HepG2 (cell line): ENCODE results near the gene TBCCD1. TPM values are rescaled to one million over a fixed set of nuclear protein-coding genes. Genes with fewer than 3 reads are reported as not detected.

Experiments used
- DBP ChIP-seq: sonication (generic); formaldehyde crosslinking; IDR thresholded peaks from 2 replicates; pipeline ENCODE4 v1.4.0; 2020; ENCODE audit warnings: missing genetic modification reagents; ENCODE audit errors: not compliant biosample characterization
- FUBP1 ChIP-seq: sonication (generic); formaldehyde crosslinking; IDR thresholded peaks from 2 replicates; pipeline ENCODE4 v1.5.1; 2020; ENCODE audit warnings: missing genetic modification reagents, mild to moderate bottlenecking, borderline replicate concordance
- GMEB2 ChIP-seq: IDR thresholded peaks from 2 replicates; pipeline ENCODE4 v1.6.1; 2016; ENCODE audit warnings: missing biosample characterization, missing genetic modification reagents, low read depth
- KDM5B ChIP-seq: sonication (generic); formaldehyde crosslinking; IDR thresholded peaks from 2 replicates; pipeline ENCODE4 v1.4.0; 2020; ENCODE audit warnings: missing genetic modification reagents, mild to moderate bottlenecking, borderline replicate concordance
- MXD3 ChIP-seq: IDR thresholded peaks from 2 replicates; pipeline ENCODE4 v1.6.1; 2016; ENCODE audit warnings: mild to moderate bottlenecking, missing biosample characterization, missing genetic modification reagents
- NBN ChIP-seq: fragments of 450-650 bp; conservative IDR thresholded peaks from 2 replicates; pipeline ENCODE4 v1.6.1; 2017
- RBM22 ChIP-seq: fragments of 200-400 bp; formaldehyde crosslinking; optimal IDR thresholded peaks from 2 replicates; pipeline ENCODE3; 2017; ENCODE audit warnings: mild to moderate bottlenecking, low read length, moderate library complexity
- SIX1 ChIP-seq: sonication (generic); formaldehyde crosslinking; IDR thresholded peaks from 2 replicates; pipeline ENCODE4 v1.4.0; 2020; ENCODE audit warnings: missing genetic modification reagents, borderline replicate concordance
- SRSF1 ChIP-seq: fragments of 200-400 bp; formaldehyde crosslinking; optimal IDR thresholded peaks from 2 replicates; pipeline ENCODE3; 2017; ENCODE audit warnings: mild to moderate bottlenecking, low read depth, low read length, moderate library complexity
- TOE1 ChIP-seq: sonication (generic); formaldehyde crosslinking; IDR thresholded peaks from 2 replicates; pipeline ENCODE4 v1.4.0; 2020; ENCODE audit warnings: mild to moderate bottlenecking, missing genetic modification reagents
- TRIM24 ChIP-seq: sonication (generic); formaldehyde crosslinking; IDR thresholded peaks from 2 replicates; pipeline ENCODE4 v1.8.0; 2022; ENCODE audit warnings: mild to moderate bottlenecking, missing genetic modification reagents
- YEATS4 ChIP-seq: sonication (generic); formaldehyde crosslinking; IDR thresholded peaks from 2 replicates; pipeline ENCODE4 v1.4.0; 2020; ENCODE audit warnings: missing genetic modification reagents, borderline replicate concordance
- ZBTB14 ChIP-seq: sonication (generic); formaldehyde crosslinking; IDR thresholded peaks from 2 replicates; pipeline ENCODE4 v1.4.0; 2020; ENCODE audit warnings: missing genetic modification reagents
- ZBTB7A ChIP-seq: sonication (generic); formaldehyde crosslinking; IDR thresholded peaks from 2 replicates; pipeline ENCODE4 v1.8.0; 2022; ENCODE audit warnings: mild to moderate bottlenecking, missing genetic modification reagents
- ZNF274 ChIP-seq: sonication (generic); formaldehyde crosslinking; IDR thresholded peaks from 2 replicates; pipeline ENCODE4 v1.5.1; 2020; ENCODE audit warnings: mild to moderate bottlenecking, missing genetic modification reagents
- ZNF414 ChIP-seq: sonication (generic); formaldehyde crosslinking; IDR thresholded peaks from 2 replicates; pipeline ENCODE4 v1.5.0; 2020; ENCODE audit warnings: missing genetic modification reagents
- ZNF441 ChIP-seq: sonication (generic); formaldehyde crosslinking; IDR thresholded peaks from 2 replicates; pipeline ENCODE4 v1.7.0; 2021; ENCODE audit warnings: missing genetic modification reagents, borderline replicate concordance
- ZSCAN21 ChIP-seq: sonication (generic); formaldehyde crosslinking; IDR thresholded peaks from 2 replicates; pipeline ENCODE4 v1.8.0; 2022; ENCODE audit warnings: mild to moderate bottlenecking, missing genetic modification reagents, moderate library complexity, borderline replicate concordance
- polyA plus RNA-seq, 8 experiments: library from polyadenylated mRNA; depleted of rRNA in 3 of 8; stranded (reverse) in 7 of 8; unstranded in 1 of 8; fragments of >200 nt; fragmentation: Illumina TruSeq in 4 of 8; extraction: Trizol in 4 of 8; gene quantifications; 2 replicates each; pipeline versions ENCODE4 v1.2.1 to v1.2.3, GENCODE V29; 2011 to 2016; ENCODE audit warnings: low read depth in 4 of 8, missing spikeins in 1 of 8, mixed read lengths in 1 of 8; ENCODE audit not compliant: insufficient read depth in 1 of 8
- total RNA-seq, 5 experiments: library from RNA; depleted of rRNA; stranded (reverse); fragments of >200 nt; fragmentation: Illumina TruSeq; extraction: Trizol; gene quantifications; 2 replicates each; pipeline ENCODE4 v1.2.3, GENCODE V29; 2016; ENCODE audit warnings: low read depth in 1 of 5

The TBCCD1 gene
- total and polyA plus RNA-seq, 2 of the 13 experiments (the other 11 are each of a cell fraction or from before 2014, with no cell fraction given): 13.6 to 16.2 TPM

- TF ChIP-seq TOE1 (peak; percentile 91), ZNF414 (CRISPR knock-in tag) (no peak), FUBP1 (no peak), TRIM24 (CRISPR knock-in tag) (no peak), ZNF274 (CRISPR knock-in tag) (peak; percentile 30), ZBTB7A (CRISPR knock-in tag) (peak; percentile 58; the same call in 1 of the 2 replicates), YEATS4 (peak; percentile 77; the same call in 1 of the 2 replicates), KDM5B (CRISPR knock-in tag) (peak; percentile 74; the same call in 1 of the 2 replicates), SRSF1 (no peak), ZBTB14 (peak; percentile 82), RBM22 (no peak), NBN (no peak), ZSCAN21 (CRISPR knock-in tag) (peak; percentile 83), GMEB2 (CRISPR knock-in tag) (no peak; the same call in 1 of the 2 replicates), ZNF441 (CRISPR knock-in tag) (peak; percentile 74; the same call in 1 of the 2 replicates), DBP (no peak), SIX1 (no peak), MXD3 (CRISPR knock-in tag) (peak; percentile 66; the same call in 1 of the 2 replicates)
These were observed at the start of gene TBCCD1 (continued) for GRCh38 chr3:186567072-186567921.
